HG02623 (cell line): ENCODE measurements around the gene ATP2A3.

Experiments
- ATAC-seq: cut with Tn5 transposase; IDR thresholded peaks from one replicate; pipeline ENCODE4 v1.9.1; 2021; ENCODE audit warnings: moderate library complexity; ENCODE audit not compliant: unreplicated experiment

The ATP2A3 gene

DNA sequence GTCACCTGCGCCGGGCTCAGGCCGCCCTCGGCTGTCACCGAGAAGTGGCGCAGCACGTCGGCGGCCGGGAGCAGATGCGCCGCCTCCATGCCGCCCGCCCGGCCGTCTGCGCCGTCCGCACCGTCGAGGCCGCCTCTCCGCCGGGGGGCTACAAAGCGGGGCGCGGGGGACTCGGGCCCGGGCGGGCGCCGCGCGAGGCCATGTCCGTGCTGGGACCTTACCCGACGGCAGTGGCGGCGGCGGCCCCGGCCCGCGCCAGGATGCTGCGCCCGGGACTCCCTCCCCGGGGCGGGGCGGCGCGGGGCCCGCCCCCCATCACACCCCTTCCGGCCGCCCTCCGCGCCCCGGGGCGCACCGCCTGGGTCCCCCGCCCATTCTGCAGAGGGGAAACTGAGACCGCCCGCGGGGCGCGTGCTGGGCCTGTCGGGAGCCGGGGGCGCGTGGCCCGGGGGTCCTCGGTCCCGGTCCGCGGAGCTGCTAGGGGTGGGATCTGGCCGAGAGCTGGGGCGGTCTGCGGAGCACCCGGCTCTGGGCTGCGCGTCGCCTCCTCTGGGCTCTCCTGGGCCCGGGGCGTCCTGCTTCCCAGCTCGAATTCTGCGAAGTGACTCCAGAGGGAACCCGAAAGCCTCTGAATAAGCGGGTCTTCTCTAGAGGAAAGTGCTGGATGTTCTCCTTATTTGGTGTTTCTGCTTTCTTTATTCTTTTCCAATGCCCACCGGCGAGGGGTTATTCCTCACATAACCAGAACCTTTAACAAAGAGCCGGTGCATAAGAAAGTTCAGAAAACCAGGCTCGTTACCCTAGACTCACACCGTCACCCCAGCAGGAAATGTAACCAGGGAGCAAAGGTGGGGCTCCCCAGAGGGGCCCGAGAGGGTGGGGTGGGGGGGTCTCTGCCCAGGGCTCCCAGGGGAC, at the start of gene ATP2A3:
ATP2A3 (minus strand) TSS at position 235 of the 915 bp plus-strand sequence; CDS start at position 89, 146 bp downstream.
- peak; percentile 53 for ATAC-seq

DNA sequence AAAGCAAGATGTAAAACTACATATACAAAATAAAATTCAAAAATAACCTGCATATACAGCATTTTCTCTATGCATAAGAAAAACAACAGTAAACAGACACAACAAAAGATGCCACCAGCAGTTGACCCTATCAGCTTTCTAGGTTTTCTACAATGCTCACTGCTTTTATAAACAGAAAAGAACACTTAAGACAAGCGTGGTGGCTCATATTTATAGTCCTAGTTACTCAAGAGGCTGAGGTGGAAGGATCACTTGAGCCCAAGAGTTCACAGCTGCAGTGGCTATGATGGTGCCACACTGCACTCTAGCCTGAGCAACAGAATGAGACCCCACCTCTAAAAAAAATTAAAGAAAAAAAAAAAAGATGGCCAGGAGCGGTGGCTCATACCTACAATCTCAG, 46.5 kb upstream of the ATP2A3 start:
- no peak for ATAC-seq

DNA sequence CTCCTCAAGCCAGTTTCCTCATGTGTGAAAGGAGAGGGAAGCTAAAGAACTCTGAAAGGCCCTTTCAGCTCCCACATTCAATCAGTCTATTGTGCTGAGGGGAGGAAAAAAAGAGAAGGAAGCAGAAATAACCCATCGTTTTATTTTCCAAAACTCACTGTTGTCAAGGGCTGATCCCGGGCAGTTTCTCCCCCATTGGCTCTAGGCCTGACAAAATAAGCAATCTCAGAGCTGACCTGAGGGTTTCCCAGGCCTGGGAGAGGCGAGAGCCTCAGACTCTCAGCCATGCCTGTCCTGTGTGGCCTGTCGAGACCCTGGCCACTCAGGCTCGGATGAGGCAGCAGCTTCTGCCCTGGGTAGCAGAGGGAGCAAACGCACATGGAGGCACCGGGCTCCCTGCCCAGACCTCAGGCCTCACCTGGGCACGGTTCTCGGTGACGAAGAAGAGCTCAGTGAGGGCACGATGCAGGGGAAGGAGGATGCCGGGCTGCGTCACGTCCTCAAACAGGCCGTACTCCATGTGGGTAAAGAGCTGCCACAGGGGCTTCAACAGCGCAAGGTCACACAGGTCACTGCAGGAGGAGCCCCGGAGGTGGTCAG, 45.0 kb upstream of the ATP2A3 start:
- ATAC-seq: no peak

DNA sequence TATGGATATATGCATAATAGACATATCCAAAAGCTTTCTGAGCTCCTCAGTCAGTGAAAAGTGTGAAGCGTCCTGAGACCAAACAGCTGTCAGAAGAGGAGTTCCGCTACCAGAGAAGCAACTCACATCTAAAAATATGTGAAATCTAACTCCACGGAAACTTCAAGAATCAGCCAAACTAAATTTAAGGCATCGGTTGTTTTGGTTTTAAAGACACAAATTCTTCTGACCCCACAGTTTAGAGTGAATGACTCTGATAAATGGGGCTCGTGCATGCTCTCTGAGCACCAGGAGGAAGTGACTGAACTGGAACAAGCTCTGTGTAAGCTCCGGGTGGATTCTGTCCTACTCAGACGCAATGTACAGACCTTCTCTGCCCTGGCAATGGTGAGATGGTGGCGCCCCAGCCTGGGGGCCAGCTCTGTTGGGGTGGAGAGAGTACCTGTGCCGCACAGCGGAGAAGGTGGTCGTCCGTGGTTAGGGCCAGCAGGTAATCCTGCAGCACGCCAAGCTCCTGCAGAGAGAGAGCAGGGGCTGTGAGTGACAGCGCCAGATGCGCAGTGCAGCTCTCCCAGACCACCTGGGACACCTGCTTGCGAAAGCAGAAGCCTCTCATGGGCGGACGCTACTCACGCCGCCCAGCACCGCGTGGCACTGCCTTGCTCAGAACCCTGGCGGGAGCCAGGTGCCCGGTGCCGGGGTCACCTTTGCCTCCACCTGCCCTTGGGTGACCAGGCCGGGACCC, 44.4 kb upstream of the ATP2A3 start:
- no peak for ATAC-seq

DNA sequence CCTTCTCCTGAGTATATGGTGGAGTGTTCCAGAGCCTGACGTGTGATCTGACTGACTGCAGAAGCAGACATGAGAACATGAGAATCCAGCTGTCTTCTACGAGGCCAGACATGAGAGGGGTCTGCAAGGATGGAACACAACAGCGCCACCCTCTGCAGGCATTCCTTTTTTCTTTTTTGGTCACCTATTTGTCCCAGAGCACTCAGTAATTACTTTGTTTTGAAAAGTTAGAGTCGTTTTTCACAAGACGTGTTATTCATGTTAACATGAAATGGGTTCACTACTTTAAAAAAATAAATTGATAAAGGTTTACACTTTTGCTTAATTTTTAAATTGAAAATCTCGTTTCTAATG, 43.8 kb upstream of the ATP2A3 start:
- no peak for ATAC-seq

DNA sequence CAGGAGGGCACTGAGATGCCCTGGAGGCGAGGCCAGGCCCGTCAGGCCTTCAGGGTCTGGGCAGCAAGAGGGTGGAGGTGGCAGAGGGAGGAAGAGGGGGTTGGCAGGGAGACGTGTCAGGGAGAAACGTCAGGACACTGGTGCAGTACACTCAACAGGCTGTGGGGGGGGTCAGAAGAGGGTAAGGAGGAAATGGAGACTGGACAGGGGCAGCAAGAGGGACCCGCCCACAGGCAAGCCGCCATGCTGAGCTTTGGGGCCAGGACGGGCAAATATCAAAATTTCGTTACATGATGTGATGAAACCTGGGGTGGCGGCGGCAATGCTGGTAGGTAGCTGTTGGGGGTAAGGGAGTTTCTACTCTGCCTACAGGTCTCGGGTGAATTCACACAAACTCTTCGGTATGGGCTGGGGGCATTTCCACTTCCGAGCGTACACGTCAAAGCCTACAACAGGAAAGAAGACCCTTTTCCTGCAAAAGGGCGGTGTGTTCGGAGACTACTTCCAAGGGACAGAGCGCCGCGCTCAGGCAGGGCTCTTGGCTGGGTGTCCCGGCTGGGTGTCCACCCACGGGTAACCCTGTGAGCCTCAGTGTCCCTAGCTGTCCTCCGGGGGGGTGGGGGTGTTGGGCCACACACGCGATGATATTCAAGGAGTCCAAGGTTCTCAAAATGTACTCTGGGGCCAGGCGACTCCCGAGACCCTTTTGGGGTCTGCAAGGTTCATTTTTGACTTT, 43.3 kb upstream of the ATP2A3 start:
- no peak for ATAC-seq

DNA sequence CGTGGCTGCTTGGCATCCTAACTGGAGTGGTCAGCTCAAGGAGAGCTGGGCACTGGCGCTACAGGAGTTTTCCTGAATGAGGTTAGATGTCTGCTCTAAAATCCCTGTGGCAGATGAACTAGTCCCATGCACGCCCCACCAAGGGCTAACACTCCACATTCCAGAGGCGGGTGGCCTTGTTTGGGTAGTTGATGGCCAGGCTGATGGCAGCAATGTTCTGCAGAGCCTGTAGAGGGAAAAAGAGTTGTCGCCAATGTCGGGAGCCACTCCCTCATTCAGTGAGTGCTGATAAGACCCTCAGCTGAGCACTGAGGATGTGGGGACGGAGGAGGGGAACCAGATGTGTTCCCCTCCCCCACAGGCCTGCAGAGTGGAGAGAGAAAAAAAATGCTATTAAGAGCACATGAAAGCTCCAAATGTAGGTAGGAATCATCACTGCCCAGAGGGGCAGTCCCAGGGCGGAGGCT, 42.5 kb upstream of the ATP2A3 start:
- no peak for ATAC-seq

DNA sequence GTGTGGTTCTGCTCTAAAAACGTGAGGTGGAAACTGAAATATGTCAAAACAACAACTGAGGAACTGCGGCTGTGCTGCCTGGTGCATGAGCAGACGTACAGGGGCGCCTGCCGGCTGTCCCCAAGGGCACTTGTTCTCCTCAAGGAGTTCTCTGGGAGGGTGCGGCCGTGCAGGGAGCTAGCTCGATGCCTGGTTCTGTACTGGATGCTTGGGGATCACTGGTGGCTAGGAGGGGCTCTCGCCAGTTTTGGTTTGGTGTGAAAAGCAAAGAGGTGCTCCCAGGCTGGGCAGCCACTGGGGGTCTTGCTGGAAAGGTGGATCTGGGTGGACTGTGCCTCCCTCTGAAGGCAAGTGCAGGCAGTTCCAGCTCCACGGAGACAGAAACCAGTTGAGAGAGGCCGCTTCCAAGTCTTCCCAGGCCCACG, 41.9 kb upstream of the ATP2A3 start:
- ATAC-seq: no peak

DNA sequence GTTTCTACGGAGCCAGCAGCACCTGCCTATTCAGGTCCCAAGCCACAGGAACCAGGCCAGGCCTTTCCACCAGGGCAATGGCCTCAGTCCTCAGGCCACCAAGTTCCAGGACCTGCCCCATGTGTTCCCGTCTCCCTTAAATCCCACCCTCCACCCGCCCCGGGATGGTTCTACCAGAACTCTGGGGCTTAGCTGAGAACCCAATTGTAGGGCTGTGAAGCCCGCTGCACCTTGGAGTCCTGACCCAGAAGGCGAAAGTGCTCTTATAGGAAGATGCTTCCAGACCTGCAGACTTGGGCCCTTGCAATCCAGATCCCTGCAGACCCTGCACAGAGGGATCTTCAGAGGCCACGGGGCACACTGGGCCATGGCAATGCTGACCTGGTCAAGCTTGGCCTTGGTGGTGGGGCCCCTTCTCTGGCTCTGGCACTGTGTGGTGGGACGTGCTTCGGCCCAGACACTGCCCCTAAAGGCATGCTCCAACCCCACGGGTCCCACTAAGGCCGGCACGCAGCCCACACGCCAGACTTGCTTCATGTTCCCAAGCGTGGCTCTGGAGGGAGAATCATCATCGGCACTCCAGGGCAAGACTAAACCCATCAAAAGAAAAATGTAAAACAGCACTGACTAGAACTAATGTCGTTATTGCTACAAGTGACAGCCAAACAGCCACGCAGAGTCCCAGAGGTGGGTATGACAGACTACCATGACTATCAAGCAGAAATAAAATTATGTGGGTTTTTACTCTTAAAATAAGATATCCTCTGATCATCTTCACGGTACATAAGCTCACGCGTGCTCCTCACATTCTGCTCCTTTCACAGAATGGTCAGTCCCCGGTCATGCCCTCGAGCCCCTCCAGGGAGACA, 41.3 kb upstream of the ATP2A3 start:
- no peak for ATAC-seq

DNA sequence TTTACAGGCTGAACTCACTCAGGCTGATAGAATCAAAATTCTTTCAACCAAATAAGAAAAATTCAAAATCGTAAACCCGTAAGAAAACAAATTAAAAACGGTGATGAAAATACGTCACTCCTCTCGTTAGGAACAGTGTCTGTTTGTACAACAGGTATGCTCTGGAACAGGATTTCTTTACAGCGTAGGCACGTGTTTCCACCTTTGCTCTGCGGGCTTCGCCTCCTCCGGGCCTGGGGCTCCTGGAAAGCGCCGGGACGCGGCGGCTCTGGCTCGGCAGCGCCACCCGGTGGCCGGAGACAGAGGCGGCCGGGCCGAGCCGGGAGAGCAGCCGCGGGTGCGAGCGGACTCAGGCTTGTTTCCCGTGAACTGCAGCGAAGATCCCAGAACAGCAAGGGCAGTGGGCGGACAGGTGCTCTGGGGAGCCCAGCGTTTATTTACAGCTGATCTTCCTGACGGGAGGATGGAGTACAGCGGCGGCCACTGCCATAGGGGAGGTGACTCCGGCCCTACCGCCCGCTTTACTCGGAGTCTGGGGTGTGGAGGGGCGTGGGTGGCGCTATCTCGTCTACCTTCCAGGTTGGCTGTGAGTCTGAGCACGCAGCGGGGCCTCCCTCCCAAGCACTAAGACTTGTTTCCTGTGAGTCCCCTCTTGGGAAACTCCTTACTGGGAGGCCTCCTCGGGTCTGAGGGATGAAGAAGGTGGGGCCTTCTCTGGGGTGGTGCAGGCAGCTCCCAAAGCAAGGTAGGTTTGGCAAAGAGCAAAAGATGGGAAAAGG, 40.5 kb upstream of the ATP2A3 start:
- ATAC-seq: no peak

DNA sequence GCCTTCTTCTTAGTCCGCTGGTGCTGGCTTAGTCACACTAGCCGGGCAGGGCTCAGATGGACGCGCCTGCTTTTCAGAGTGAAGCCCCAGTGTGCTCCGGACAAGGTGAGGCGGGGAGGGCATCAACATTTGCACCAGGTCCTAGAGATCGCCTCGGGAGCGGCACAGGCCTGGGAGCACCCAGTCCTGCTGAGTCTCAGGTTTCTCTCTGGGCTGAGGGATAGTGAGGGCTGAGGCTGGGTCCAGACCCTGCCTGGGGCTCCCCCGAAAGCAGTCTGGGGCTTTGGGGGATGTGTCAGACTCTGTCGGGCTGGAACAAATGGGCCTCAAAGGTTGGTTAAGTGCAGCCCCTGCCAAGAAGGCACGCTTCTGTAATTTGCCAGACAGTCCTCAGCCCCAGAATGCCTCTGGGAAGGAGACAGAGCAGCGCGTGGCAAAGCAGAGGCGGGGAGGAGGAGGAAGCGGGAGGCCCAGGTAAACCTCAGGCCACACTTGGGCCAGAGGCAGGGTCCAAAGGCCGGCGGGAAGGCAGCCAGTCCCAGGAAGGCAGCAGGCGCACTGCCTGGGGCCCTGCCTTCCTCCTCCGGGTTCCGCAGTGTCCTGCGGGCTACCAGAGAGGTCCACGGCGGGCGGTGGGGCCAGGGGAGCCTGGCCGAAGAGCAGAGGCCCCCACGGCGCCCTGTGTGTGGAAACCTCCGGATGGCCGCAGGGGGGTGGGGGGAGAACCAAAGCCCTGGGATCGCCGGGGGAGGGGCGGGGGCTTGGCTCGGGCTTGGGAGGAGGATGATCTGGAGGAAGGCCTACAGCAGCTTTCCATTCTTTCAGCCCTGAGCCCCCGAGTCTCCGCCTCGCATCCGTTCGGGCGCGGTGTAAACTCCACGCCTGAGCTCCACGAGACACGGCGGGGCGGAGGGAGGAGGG, 39.5 kb upstream of the ATP2A3 start:
- ATAC-seq: no peak

DNA sequence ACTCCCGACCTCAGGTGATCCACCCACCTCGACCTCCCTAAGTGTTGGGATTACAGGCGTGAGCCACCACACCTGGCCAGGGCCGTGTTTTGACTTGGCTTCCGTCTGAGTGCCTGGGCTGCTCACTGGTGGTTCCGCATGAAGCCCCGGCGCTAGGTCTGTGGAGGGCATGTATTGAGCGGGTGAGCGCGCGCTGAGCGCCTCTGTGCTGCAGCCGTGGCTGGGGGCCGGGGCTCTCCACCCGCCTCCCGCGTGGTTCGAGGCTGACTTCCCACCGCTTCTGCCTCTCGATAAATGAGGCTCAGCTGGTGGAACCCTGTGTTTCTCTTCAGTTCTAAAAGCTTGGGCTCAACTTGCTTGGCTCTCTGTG, 38.9 kb upstream of the ATP2A3 start:
- no peak for ATAC-seq

DNA sequence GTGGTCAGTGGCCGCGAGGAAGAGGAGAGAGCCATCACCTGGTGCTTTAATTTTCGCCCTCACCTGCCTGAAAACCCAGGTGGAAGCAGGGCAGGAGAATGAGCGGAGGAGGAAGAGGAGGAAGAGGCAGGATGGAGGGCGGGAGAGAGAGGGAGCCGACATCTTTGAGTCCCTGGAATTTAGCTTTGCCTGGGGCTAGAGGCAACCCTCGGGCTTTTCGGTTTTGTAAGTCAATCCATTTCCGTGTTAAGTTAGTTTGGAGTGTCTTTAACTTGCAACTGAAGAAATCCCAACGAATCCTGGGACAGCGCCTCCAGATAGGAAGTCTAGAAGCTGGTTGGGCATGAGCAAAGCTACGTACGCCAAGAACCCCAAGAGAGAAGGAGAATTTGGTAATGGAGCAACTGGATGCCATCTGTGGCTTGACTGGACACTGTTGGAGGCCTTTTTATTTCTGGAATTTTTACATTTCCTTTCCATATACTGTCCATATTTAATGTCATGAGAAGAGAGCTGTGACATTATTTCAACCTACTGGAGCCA, 36.9 kb upstream of the ATP2A3 start:
- no peak for ATAC-seq

DNA sequence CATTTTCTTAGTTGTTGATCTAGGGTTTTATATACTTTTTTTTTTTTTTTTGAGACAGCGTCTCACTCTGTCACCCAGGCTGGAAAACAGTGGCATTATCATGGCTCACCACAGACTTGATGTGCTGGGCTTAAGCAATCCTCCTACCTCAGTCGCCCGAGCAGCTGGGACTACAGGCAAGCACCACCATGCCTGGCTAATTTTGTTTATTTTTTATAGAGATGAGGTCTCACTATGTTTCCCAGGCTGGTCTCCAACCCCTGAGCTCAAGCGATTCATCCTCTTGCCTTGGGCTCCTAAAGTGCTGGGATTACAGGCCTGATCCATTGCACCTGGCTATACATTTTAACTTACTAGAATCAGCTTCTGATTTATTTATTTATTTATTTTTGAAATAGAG, 34.2 kb upstream of the ATP2A3 start:
- no peak for ATAC-seq

DNA sequence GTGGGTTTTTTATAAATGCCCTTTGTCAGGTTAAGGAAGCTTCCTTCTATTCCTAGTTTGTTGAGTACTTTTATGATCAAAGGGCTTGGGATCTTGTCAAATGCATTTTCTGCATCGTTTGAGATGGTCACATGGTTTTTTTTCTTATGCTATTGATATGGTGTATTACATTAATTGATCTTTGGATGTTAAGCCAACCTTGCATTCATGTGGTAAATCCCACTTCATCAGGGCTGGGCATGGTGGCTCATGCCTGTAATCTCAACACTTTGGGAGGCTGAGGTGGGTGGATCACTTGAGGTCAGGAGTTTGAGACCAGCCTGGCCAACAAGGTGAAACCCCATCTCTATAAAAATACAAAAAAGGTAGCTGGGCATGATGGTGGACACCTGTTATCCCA, 30.8 kb upstream of the ATP2A3 start:
- no peak for ATAC-seq

DNA sequence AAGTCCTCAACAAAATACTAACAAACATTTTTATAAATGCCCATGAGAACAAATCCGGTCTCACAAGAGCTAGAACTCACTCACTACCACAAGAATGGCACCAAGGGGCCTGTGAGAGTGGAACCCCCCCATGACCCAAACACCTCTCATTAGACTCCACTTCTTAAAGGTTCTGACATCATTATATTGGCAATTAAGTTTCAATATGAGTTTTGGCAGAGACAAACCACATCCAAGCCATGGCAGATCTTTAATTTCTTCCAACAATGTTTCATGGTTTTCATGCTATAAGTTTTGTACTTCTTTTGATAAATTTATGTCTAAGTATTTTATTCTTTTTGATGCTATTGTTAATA, 30.0 kb upstream of the ATP2A3 start:
- no peak for ATAC-seq

DNA sequence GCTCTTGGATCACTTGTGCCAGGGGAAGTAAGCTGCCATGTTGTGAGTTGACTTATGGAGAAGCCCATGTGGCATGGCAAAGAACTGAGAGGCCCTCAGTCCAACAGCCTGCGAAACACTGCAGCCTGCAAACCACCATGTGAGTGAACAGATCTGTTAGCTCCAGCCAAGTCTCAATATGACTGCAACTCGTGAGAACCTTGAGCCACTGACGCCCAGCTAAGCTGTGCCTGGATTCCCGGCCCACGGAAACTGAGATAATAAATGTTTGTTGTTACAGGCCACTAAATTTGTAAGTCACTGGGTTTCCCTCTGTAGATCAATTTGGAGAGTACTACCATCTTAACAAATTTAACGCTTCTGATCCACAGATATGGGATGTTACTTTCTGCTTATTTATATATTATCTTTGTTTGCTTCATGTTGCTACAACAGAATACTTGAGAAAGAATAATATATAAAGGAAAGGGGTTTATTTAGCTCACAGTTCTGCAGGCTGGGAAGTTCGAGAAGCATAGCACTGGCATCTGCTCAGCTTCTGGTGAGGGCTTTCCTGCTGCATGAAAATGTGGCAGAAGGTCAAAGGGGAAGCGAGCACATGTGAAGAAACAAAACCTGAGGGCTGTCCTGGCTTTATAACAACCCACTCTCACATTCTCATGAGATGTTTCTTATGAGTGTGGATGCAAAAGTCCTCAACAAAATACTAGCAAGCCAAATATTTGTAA, 29.4 kb upstream of the ATP2A3 start:
- no peak for ATAC-seq
